ENCODE results near the gene ANXA3. TPM values are rescaled to one million over a fixed set of nuclear protein-coding genes. Genes with fewer than 3 reads are reported as not detected.

ANXA3 gene
- total RNA-seq: 10.1 and 15.3 TPM in 2 replicates

GRCh38 chr4:78551420-78552351 is at the start of gene ANXA3:
TSS of gene ANXA3 (plus strand) at chr4:78551770. CDS start at chr4:78554474, 2,704 bp downstream.

Other genes starting within 250 kb of the ANXA3 start
- gene BMP2K, start 224.6 kb downstream of the ANXA3 start, total RNA-seq: 18.7 and 22.4 TPM in 2 replicates

All from bronchus fibroblast of lung (primary cell).